K562 (cell line): Measurements from ENCODE around the gene CELF4. TPM values are rescaled to one million over a fixed set of nuclear protein-coding genes. Genes with fewer than 3 reads are reported as not detected.

Experiments used
- ATAC-seq: fragments of 200-7000 bp; cut with Tn5 transposase; 3 replicates; pipeline ENCODE4 v1.9.1; 2020; ENCODE audit warnings: moderate library complexity
- BruUV-seq: library from RNA; stranded (reverse); fragments of 400-500 nt; replicated peaks from 2 replicates; lab custom pipeline; 2021; lab: Mats Ljungman, UMichigan
- CTCF ChIA-PET: fragments of 300-600 bp; formaldehyde crosslinking; extraction: SDS; loops from one replicate; lab custom pipeline; 2021; ENCODE audit warnings: low intra/inter-chr PET ratio; lab: Yijun Ruan, JAX
- POLR2A ChIA-PET: fragments of 300-600, 350-650 bp; sonication (Branson Sonifier 250); formaldehyde crosslinking; extraction: SDS; loops from one replicate; lab custom pipeline; 2021; ENCODE audit warnings: antibody characterized with exemption, inconsistent platforms; lab: Yijun Ruan, JAX
- DNase-seq, 4 experiments: peaks; one replicate each; pipeline versions ENCODE4 v3.0.0 to v3.0.0-alpha.2; 2011 to 2018; ENCODE audit warnings: low spot score in 3 of 4, mixed read lengths in 3 of 4; ENCODE audit errors: extremely low read depth in 1 of 4
- FAIRE-seq: peaks from 2 replicates; lab custom pipeline; 2011; peaks lifted over from hg19 to GRCh38; lab: Jason Lieb, UNC
- H2AFZ ChIP-seq: 2 replicates; pipeline ENCODE4 v1.6.0; 2011; ENCODE audit warnings: low read depth, low read length, control low read depth, inconsistent platforms
- H3K27ac ChIP-seq: fragments of 200-600 bp; 3 replicates; pipeline ENCODE4 v1.8.0; 2011; ENCODE audit warnings: low read depth, mild to moderate bottlenecking, control low read depth, inconsistent platforms, low read length, moderate library complexity, mixed read lengths; ENCODE audit errors: extremely low read depth
- H3K27me3 ChIP-seq, 2 experiments: fragments of 300-600 bp in 1 of 2; 2 replicates in 1 of 2; 3 replicates in 1 of 2; pipeline versions ENCODE4 v1.6.0 to v1.8.0; 2011; ENCODE audit warnings: inconsistent platforms in 2 of 2, low read length in 2 of 2, mild to moderate bottlenecking in 1 of 2, mixed read lengths in 1 of 2, moderate library complexity in 1 of 2; ENCODE audit not compliant: control insufficient read depth in 2 of 2, insufficient read depth in 2 of 2
- H3K36me3 ChIP-seq: fragments of 300-600 bp; 3 replicates; pipeline ENCODE4 v1.8.0; 2011; ENCODE audit warnings: mild to moderate bottlenecking, low read length, inconsistent platforms; ENCODE audit not compliant: control insufficient read depth, insufficient read depth
- H3K4me1 ChIP-seq, 2 experiments: fragments of 200-600 bp in 1 of 2; replicated peaks in 1 of 2; 2 replicates in 1 of 2; 3 replicates in 1 of 2; pipeline versions ENCODE4 v1.5.1 to v1.8.0; 2011; ENCODE audit warnings: inconsistent platforms in 2 of 2, low read length in 2 of 2, mild to moderate bottlenecking in 1 of 2, mixed read lengths in 1 of 2, moderate library complexity in 1 of 2; ENCODE audit not compliant: control insufficient read depth in 2 of 2, insufficient read depth in 2 of 2
- H3K4me2 ChIP-seq: 2 replicates; pipeline ENCODE4 v1.6.1; 2011; ENCODE audit warnings: low read length, control low read depth, inconsistent platforms, mixed read lengths; ENCODE audit not compliant: insufficient read depth
- H3K4me3 ChIP-seq: fragments of 200-600 bp; sonication (generic), shearing (Covaris generic); 2 replicates; pipeline ENCODE4 v1.5.1; 2016; ENCODE audit warnings: control low read depth, inconsistent platforms
- H3K79me2 ChIP-seq: fragments of 200-600 bp; 3 replicates; pipeline ENCODE4 v1.8.0; 2011; ENCODE audit warnings: low read length, inconsistent platforms; ENCODE audit not compliant: control insufficient read depth, insufficient read depth
- H3K9ac ChIP-seq, 2 experiments: 2 replicates each; pipeline versions ENCODE4 v1.6.0 to v1.6.1; 2011; ENCODE audit warnings: low read depth in 2 of 2, low read length in 2 of 2, control low read depth in 1 of 2, inconsistent platforms in 1 of 2, mild to moderate bottlenecking in 1 of 2, mixed read lengths in 1 of 2; ENCODE audit not compliant: insufficient read depth in 1 of 2
- H3K9me1 ChIP-seq: one replicate; pipeline ENCODE4 v1.6.0; 2011; ENCODE audit warnings: inconsistent platforms, mild to moderate bottlenecking, low read length, moderate library complexity; ENCODE audit not compliant: control insufficient read depth, insufficient read depth
- H3K9me3 ChIP-seq: replicated peaks from 2 replicates; pipeline ENCODE4 v1.5.1; 2011; ENCODE audit warnings: low read depth, low read length, inconsistent platforms; ENCODE audit not compliant: control insufficient read depth, insufficient read depth
- H4K20me1 ChIP-seq: replicated peaks from 2 replicates; pipeline ENCODE4 v1.6.1; 2011; ENCODE audit warnings: low read length, inconsistent platforms, mixed read lengths; ENCODE audit not compliant: control insufficient read depth, insufficient read depth
- ATF7 ChIP-seq: fragments of 450-650 bp; IDR thresholded peaks from 2 replicates; pipeline ENCODE4 v1.7.1; 2014; ENCODE audit warnings: mild to moderate bottlenecking, moderate library complexity
- ELF2 ChIP-seq: fragments of 250-450 bp; sonication (Bioruptor Pico); IDR thresholded peaks from 2 replicates; pipeline ENCODE4 v1.5.0; 2021; ENCODE audit warnings: mild to moderate bottlenecking
- ETS2 ChIP-seq: IDR thresholded peaks from 2 replicates; pipeline ENCODE4 v1.6.1; 2016; ENCODE audit warnings: borderline replicate concordance, missing genetic modification characterization, mild to moderate bottlenecking, moderate library complexity, missing compliant biosample characterization; ENCODE audit not compliant: poor library complexity, severe bottlenecking
- HDGF ChIP-seq: fragments of 450-650 bp; IDR thresholded peaks from 2 replicates; pipeline ENCODE4 v1.6.1; 2016
- POLR2B ChIP-seq: fragments of 450-650 bp; IDR thresholded peaks from 2 replicates; pipeline ENCODE4 v1.6.1; 2018; ENCODE audit warnings: low read depth; ENCODE audit not compliant: partially characterized antibody
- TBL1XR1 ChIP-seq, 2 experiments: IDR thresholded peaks; 2 replicates each; pipeline ENCODE4 v1.6.1; 2012; ENCODE audit warnings: improper control_type of control experiment in 2 of 2, low read length in 2 of 2, mild to moderate bottlenecking in 1 of 2
- TRIM28 ChIP-seq: fragments of 450-650 bp; IDR thresholded peaks from 2 replicates; pipeline ENCODE4 v1.6.1; 2017
- ZNF668 ChIP-seq: fragments of 250-450 bp; sonication (Bioruptor Pico); IDR thresholded peaks from 2 replicates; pipeline ENCODE4 v1.8.0; 2022; ENCODE audit warnings: mild to moderate bottlenecking, inconsistent platforms
- WGBS: fragments of 100-300 bp; shearing (Covaris generic); methylation state at CpG from one replicate; pipeline ENCODE4 v1.1.6; 2016; ENCODE audit warnings: low coverage, mixed read lengths; ENCODE audit not compliant: insufficient coverage; ENCODE audit errors: missing lambda C conversion rate; 5-methylcytosine and 5-hydroxymethylcytosine counted together
- in situ Hi-C: fragments of 300-500 bp; cut with MboI; formaldehyde crosslinking; loops from 4 replicates; pipeline ENCODE4 v1.15.0; 2018; ENCODE audit warnings: inconsistent platforms, mixed read lengths
- intact Hi-C: fragments of 100-400 bp; cut with micrococcal nuclease; formaldehyde crosslinking; loops from 2 replicates; pipeline ENCODE4 v1.14.2; 2022
- polyA plus RNA-seq, 8 experiments: library from polyadenylated mRNA; depleted of rRNA in 4 of 8; stranded (reverse) in 5 of 8; unstranded in 3 of 8; fragments of >200 nt; fragmentation: Nextera tagmentation in 2 of 8; fragmentation: Illumina TruSeq in 1 of 8; extraction: Ambion mirVana in 2 of 8; extraction: Trizol in 1 of 8; gene quantifications; 2 replicates each; pipeline versions ENCODE4 v1.2.1 to v1.2.3, GENCODE V29; 2011 to 2014; ENCODE audit warnings: inconsistent platforms in 1 of 8, missing spikeins in 1 of 8
- total RNA-seq, 7 experiments: library from RNA; depleted of rRNA in 6 of 7; stranded (reverse); fragments of >200 nt in 6 of 7; fragmentation: Illumina TruSeq in 2 of 7; extraction: Trizol in 2 of 7; gene quantifications; 2 replicates each; pipeline versions ENCODE4 v1.2.1 to v1.2.3, GENCODE V29; 2011 to 2021; ENCODE audit warnings: low replicate concordance in 1 of 7
- TF ChIP-seq, protein P1 (sequence below): fragments of 250-450 bp; sonication (Bioruptor Pico); IDR thresholded peaks from 2 replicates; pipeline ENCODE4 v1.9.0; 2021; ENCODE audit warnings: mild to moderate bottlenecking, inconsistent platforms

Gene CELF4
- total and polyA plus RNA-seq, 9 of the 15 experiments (the other 6 are each of a cell fraction or from before 2014, with no cell fraction given): 0.04 to 0.24 (median 0.07) TPM; not detected in 3

DNA sequence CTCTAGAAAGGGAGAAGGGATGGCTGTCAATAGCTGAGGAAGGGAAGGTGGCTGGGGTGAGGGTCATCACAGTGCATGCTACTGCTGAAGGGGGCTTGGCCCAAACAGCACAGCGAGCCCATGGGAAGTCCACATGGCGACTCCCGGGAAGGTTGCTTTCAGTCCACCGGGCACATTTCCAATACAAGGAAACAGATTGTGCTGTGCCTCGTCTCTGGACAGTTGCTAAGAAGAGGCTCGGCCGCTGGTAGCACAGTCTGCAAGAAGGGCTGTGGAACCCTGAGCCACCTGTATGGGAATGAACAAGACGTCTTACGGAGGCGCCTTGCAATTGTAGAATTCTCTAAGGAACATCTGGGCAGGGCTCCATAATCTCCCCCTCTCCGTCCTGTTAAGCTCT, 123.1 kb downstream of the CELF4 start (continued):
- TF ChIP-seq, protein P1, sequence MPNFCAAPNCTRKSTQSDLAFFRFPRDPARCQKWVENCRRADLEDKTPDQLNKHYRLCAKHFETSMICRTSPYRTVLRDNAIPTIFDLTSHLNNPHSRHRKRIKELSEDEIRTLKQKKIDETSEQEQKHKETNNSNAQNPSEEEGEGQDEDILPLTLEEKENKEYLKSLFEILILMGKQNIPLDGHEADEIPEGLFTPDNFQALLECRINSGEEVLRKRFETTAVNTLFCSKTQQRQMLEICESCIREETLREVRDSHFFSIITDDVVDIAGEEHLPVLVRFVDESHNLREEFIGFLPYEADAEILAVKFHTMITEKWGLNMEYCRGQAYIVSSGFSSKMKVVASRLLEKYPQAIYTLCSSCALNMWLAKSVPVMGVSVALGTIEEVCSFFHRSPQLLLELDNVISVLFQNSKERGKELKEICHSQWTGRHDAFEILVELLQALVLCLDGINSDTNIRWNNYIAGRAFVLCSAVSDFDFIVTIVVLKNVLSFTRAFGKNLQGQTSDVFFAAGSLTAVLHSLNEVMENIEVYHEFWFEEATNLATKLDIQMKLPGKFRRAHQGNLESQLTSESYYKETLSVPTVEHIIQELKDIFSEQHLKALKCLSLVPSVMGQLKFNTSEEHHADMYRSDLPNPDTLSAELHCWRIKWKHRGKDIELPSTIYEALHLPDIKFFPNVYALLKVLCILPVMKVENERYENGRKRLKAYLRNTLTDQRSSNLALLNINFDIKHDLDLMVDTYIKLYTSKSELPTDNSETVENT (CRISPR knock-in tag): no peak
- TF ChIP-seq ELF2 (CRISPR knock-in tag): no peak
- TF ChIP-seq TBL1XR1 (IDR thresholded peaks at IDR 0.05; ENCODE audit: low read length in 2 of 2): no peak
- no peak for TF ChIP-seq TRIM28

DNA sequence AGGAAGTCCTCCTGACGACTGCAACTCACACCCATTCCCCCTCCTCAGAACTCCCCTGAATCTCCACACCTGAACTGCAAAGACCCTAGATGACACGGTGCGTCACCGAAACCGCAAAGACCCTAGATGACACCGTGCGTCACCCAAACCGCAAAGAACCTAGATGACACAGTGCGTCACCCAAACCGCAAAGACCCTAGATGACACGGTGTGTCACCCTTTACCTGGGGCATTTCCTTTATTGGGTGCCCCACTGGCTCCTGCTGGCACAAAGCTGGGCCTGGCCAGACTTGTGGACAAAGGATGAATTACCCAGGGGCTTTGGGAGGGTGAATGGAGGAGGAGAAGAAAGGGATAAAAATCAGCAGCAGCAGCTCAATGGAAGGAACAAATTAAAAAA, 123.8 kb downstream of the CELF4 start:
- Histone ChIP-seq H3K9ac (no peak overlapping the region), H3K4me2 (no peak overlapping the region), H3K9me1 (no peaks in the 10 kb centered on the region), H3K27me3 (no peaks in the 10 kb centered on the region; a peak in 1 of 5 replicates), H3K27ac (no peak overlapping the region), H3K4me1 (no peaks in the 10 kb centered on the region), H3K4me3 (no peak overlapping the region), H3K36me3 (no peaks in the 10 kb centered on the region), H3K79me2 (no peaks in the 10 kb centered on the region), H4K20me1 (peaks cover 6% of the 10 kb centered on the region; the same call in 1 of the 2 replicates), H2AFZ (no peak overlapping the region), H3K9me3 (no peaks in the 10 kb centered on the region)
- WGBS: 1% methylated on average over 11 of the region's 11 CpGs
- FAIRE-seq: no peak
- in situ Hi-C loops (no loop called here), intact Hi-C loops (no loop called here)
- ATAC-seq: no peak
- BruUV-seq: no TSS peak
- POLR2A ChIA-PET: no interaction called here
- DNase-seq: no peak
- TF ChIP-seq ETS2 (no peak), ZNF668 (CRISPR knock-in tag) (no peak), POLR2B (no peak), HDGF (no peak), ATF7 (no peak)
- CTCF ChIA-PET: no interaction called here
